Stimulated activated naive CD4-positive, alpha-beta T cell treated with Interleukin-2 at 50 U/mL for 16 hours (primary cell): ENCODE data around the gene EPHB3.

ENCODE experiments used
- DNase-seq: peaks from one replicate; lab custom pipeline; 2025; lab: John Stamatoyannopoulos, UW

The EPHB3 gene

DNA sequence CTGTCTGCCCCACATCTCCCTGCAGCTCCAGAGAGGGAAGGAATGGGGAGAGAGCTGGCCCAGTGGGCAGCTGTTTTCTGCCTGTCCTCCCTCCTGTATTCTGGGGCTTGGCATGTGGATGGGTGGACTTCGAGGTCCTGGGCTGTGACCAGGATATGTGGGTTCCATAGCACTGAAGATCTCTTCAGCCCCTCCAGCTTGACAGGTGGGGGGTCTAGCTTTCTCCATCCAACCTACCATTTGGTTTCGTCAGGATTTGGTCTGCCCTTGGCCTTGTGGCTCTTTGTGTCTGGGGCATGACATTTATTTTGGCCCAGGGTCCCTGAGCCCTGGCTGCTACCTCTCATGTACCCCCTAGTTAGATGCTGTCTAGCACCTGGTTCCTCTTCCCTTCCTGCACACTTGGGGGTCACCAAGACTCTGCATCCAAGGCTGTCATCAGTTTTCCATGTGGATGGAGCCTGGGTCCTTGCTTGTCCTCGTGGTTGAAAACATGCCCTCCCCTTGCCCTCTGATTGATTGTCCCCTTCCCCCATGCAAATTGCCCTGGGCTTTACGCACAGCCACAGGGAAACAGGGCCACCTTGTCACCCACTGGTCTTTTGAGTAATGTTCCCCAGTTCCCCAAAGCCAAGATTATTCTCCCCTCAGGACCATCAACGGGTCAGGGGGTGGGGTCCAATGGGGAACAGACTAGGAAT, 3.2 kb downstream of the EPHB3 start:
- DNase-seq = no peak

- DNase-seq = no peak
Observed at GRCh38 chr3:184565421-184566211, 4.0 kb downstream of the EPHB3 start.

GRCh38 chr3:184566441-184567414, 5.1 kb downstream of the EPHB3 start:
- no peak for DNase-seq

GRCh38 chr3:184567946-184568559, 6.5 kb downstream of the EPHB3 start:
- DNase-seq = no peak

- no peak for DNase-seq
Observed at GRCh38 chr3:184568560-184568923, 7.0 kb downstream of the EPHB3 start.

GRCh38 chr3:184568924-184569829, 7.6 kb downstream of the EPHB3 start:
- no peak for DNase-seq

DNA sequence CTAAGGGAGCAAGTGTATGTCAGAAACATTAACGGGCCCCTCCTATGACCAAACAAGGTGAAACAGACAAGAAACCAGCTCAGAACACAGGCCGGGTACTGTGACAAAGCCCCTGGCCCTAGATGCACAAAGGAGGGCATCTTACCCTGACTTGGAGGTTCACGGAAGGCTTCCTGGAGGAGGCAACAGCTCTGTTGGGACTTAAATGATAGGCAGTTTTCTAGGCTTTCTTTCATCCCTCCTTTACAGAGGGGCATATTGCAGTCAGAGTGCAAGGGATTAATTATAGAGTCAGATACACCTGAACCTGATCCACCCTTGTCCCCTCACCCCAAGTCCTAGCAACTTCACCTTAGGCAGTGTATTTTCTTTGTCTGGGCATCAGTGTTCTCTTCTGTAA, 8.4 kb downstream of the EPHB3 start:
- DNase-seq = no peak

DNA sequence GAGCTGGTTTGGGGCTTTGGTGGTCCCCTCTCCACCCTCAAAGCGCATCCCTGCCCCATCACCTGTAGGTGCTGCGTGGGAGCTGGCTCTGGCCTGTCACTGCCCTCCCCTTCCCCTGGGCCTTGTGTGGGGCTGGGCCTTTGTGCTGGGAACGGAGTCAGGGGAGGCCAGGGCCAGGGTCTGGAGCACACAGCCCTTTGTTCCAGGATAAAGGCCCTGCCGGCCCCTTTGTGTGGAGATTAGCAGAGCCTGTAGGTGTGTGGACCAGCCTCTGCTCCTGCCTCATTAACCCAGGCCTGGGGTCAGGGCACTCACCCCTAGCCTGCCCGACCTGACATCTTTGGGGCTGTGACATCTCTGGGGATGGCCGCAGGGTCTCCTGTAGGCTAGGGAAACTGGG, 8.9 kb downstream of the EPHB3 start:
- DNase-seq = no peak

GRCh38 chr3:184571750-184572377, 10.3 kb downstream of the EPHB3 start:
- DNase-seq = no peak

DNA sequence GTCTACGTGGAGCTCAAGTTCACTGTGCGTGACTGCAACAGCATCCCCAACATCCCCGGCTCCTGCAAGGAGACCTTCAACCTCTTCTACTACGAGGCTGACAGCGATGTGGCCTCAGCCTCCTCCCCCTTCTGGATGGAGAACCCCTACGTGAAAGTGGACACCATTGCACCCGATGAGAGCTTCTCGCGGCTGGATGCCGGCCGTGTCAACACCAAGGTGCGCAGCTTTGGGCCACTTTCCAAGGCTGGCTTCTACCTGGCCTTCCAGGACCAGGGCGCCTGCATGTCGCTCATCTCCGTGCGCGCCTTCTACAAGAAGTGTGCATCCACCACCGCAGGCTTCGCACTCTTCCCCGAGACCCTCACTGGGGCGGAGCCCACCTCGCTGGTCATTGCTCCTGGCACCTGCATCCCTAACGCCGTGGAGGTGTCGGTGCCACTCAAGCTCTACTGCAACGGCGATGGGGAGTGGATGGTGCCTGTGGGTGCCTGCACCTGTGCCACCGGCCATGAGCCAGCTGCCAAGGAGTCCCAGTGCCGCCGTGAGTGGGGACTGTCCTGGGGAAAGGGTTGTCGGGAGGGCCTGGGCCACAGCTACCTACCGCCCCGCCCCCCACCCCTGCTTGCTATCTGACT, 11.2 kb downstream of the EPHB3 start:
- no peak for DNase-seq

DNA sequence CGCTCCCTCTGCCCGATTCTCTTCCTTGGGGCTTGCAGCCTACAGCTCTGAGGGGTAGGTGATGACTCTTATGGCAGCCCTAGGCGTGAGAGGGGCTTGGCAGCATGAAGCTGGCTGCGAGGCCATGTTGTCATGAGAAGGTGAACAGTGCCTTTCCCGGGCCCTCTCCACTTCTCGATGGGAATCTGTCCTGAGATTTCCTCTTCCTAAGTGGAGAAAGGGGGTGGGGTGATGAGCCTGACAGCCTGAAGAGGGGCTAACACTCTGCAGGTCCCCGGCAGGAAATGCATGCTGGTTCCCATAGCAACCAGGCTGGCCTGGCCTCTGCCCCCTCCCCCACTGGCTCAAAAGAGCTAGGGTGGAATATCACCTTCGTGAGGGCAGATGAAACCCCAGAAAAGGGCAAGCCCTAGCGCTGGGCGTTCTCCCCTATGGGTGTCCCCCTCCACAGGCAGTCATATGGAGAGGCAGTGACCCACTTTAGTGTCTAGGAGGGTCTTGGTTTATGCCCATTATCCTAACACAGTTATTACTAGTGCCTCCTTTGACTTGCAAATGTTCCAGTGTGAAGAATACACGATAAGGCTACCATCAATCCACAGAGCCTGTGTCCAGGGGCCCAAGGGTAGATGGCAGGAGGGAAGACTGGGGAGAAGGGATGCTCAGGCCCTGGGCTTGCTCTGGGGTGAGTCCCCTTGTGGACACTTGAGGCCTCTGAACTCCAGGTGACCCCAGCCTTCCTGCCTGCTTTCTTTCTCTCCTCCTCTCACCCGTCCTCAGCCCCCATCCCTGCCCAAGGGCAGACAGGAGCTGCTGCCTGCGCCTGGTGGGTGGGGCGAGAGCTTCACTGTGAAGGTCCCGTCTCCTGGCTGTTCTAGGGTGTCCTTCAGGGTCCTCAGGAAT, 13.2 kb downstream of the EPHB3 start:
- DNase-seq = no peak

- no peak for DNase-seq
Observed at GRCh38 chr3:184575701-184576100, 14.1 kb downstream of the EPHB3 start.

- DNase-seq = no peak
Observed at GRCh38 chr3:184576457-184577240, 15.1 kb downstream of the EPHB3 start.

GRCh38 chr3:184577546-184577945, 16.0 kb downstream of the EPHB3 start:
- DNase-seq = no peak

DNA sequence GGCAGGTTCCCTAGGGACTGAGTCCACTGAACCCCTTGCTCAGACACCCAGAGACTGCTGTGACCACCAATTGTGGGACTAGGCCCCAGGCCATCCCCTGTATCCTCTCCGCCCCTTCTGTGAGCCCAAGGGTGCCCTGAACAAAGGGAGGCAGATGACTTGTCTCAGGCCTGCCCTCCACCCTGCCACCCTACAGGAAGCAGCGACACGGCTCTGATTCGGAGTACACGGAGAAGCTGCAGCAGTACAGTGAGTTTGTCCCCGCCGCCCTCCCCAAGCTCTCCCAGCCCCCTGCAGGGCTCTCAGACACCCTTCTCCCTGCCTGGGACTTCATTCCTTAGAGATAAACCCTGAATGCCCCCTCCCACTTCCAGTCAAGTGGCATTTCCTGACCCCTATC, 16.6 kb downstream of the EPHB3 start:
- no peak for DNase-seq

GRCh38 chr3:184578822-184579221, 17.2 kb downstream of the EPHB3 start:
- no peak for DNase-seq

DNA sequence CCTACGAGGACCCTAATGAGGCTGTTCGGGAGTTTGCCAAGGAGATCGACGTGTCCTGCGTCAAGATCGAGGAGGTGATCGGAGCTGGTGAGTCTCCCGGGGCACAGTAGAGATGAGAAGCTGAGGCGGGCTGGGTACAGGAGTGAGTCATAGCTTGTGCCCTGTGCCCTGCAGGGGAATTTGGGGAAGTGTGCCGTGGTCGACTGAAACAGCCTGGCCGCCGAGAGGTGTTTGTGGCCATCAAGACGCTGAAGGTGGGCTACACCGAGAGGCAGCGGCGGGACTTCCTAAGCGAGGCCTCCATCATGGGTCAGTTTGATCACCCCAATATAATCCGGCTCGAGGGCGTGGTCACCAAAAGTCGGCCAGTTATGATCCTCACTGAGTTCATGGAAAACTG, 17.9 kb downstream of the EPHB3 start:
- DNase-seq = no peak

DNA sequence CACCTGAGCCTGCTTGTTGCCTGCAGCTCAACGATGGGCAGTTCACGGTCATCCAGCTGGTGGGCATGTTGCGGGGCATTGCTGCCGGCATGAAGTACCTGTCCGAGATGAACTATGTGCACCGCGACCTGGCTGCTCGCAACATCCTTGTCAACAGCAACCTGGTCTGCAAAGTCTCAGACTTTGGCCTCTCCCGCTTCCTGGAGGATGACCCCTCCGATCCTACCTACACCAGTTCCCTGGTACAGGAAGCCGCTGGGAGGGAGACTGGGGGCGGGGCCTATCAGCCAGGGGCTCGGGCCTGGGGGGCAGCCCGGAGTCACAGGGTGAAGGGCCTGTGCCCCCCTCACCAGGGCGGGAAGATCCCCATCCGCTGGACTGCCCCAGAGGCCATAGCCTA, 18.8 kb downstream of the EPHB3 start:
- DNase-seq = no peak
